Muscle of leg (tissue), 11 donors: ENCODE measurements around the gene RNH1. TPM values are rescaled to one million over a fixed set of nuclear protein-coding genes. Genes with fewer than 3 reads are reported as not detected.
"Not testable (repeated sequence)": the region's sequence is repeated elsewhere in the genome, so short reads cannot be mapped to it uniquely, and the experiment has no call there.

Experiments
- DNase-seq: peaks from one replicate; pipeline ENCODE4 v3.0.0; 2013
- H3K27ac ChIP-seq: one replicate; pipeline ENCODE4 v1.5.1; 2013; ENCODE audit warnings: mild to moderate bottlenecking, low read length, control low read depth
- H3K27me3 ChIP-seq: one replicate; pipeline ENCODE4 v1.6.1; 2013; ENCODE audit warnings: low read length; ENCODE audit not compliant: control insufficient read depth, insufficient read depth
- H3K36me3 ChIP-seq: one replicate; pipeline ENCODE4 v1.6.1; 2013; ENCODE audit warnings: low read length; ENCODE audit not compliant: control insufficient read depth, insufficient read depth
- H3K4me1 ChIP-seq: one replicate; pipeline ENCODE4 v1.6.1; 2013; ENCODE audit warnings: low read length; ENCODE audit not compliant: control insufficient read depth, insufficient read depth
- H3K4me3 ChIP-seq: one replicate; pipeline ENCODE4 v1.5.1; 2013; ENCODE audit warnings: low read length, control low read depth
- H3K9me3 ChIP-seq: replicated peaks from 2 replicates; pipeline ENCODE4 v1.6.1; 2013; ENCODE audit warnings: low read depth, low read length; ENCODE audit not compliant: control insufficient read depth
- WGBS: methylation state at CpG from one replicate; pipeline ENCODE4 v1.1.5; 2013; ENCODE audit warnings: missing lambda C conversion rate; ENCODE audit not compliant: insufficient coverage; 5-methylcytosine and 5-hydroxymethylcytosine counted together
- polyA plus RNA-seq, 8 donors: library from polyadenylated mRNA; unstranded; fragments of 120-200 nt; gene quantifications; one replicate each; pipeline versions ENCODE4 v1.2.1 to v1.2.3, GENCODE V29; 2013; ENCODE audit warnings: inconsistent platforms in 1 of 8, low replicate concordance in 1 of 8; ENCODE audit not compliant: insufficient read length in 8 of 8, insufficient read depth in 1 of 8
- total RNA-seq: library from RNA; stranded (reverse); fragments of 120-200 nt; gene quantifications from one replicate; pipeline ENCODE4 v1.2.4, GENCODE V29; 2013

The RNH1 gene
- total and polyA plus RNA-seq, 9 donors, result 89.5 to 107 (median 99.1) TPM

DNA sequence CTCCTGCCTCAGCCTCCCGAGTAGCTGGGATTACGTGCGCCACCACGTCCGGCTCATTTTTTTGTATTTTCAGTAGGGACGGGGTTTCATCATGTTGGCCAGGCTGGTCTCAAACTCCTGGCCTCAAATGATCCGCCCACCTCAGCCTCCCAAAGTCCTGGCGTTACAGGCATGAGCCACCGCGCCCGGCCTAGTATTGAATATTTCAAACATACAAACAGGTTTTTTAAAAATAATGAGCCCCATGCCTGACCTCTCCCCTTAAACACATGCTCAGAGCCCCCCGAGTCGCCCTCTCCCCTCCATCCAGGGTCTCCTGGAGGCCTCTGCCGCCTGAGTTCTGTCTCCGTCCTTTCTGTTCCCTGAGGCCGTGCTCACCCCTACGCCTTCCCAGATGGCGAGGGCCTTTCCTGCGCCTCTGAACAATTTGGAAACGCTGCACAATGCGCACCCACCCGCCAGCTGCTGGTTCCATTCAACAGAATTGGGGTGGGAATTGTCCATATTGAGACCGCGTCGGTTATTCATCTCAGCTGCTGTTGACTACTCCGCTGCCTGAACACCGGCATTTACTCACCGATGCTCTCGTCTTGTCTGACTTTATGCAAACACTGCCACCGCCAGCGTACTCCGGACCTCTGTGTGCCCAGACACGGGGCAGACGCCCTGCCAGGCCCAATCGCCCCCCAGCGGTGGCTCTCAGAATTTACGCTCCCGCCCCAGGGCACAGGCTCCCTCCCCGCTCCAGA, 13.6 kb upstream of the RNH1 start:
- 91% methylated on average over 36 of the region's 39 CpGs for WGBS
- H3K27ac ChIP-seq, result no peak overlapping the region

DNA sequence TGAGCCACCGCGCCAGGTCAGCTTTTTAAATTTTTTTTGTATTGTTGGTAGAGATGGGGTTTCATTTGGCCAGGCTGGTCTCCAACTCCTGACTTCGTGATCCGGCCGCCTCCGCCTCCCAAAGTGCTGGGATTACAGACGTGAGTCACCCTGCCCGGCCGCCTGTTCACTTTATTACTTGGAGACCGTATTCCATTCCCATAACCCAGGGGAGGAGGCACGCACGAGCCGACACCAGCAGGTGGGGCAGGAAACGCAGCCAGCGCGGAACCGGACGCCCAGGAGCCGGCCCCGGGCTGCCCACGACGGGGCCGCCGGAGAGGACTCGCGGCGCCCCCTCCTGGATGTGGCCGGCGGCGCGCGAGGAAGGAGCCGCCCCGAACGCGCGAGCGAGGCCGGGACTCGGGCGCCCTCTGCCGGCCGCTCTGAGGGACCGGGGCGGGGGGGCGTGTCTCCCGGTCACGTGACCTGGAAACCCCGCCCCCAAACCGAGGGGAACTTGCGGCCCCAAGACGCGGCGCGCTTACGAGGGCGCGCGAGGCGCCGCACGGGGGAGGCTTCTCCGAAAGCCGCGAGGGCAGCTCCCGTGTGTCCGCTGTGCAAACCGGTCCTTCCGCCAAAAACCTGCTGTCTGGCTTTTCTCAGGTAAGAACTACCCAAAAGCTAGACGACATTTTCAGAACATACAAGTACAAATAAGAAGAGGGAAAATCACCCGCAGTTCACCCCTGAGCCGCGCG, 11.6 kb upstream of the RNH1 start:
- under 1% methylated on average over 59 of the region's 74 CpGs for WGBS
- peak; percentile 89 for DNase-seq
- Histone ChIP-seq H3K27me3 (no peaks in the 10 kb centered on the region), H3K36me3 (peaks cover 8% of the 10 kb centered on the region), H3K4me3 (peak overlapping the region; percentile 32), H3K9me3 (no peaks in the 10 kb centered on the region), H3K27ac (peak overlapping the region; percentile 77), H3K4me1 (peaks cover 6% of the 10 kb centered on the region)

More for the DNA sequence above, 13.6 kb upstream of the RNH1 start:
- Histone ChIP-seq H3K4me3 (no peak overlapping the region), H3K27me3 (no peaks in the 10 kb centered on the region), H3K36me3 (no peaks in the 10 kb centered on the region), H3K9me3 (no peaks in the 10 kb centered on the region), H3K4me1 (peaks cover 6% of the 10 kb centered on the region)
- DNase-seq, result no peak

DNA sequence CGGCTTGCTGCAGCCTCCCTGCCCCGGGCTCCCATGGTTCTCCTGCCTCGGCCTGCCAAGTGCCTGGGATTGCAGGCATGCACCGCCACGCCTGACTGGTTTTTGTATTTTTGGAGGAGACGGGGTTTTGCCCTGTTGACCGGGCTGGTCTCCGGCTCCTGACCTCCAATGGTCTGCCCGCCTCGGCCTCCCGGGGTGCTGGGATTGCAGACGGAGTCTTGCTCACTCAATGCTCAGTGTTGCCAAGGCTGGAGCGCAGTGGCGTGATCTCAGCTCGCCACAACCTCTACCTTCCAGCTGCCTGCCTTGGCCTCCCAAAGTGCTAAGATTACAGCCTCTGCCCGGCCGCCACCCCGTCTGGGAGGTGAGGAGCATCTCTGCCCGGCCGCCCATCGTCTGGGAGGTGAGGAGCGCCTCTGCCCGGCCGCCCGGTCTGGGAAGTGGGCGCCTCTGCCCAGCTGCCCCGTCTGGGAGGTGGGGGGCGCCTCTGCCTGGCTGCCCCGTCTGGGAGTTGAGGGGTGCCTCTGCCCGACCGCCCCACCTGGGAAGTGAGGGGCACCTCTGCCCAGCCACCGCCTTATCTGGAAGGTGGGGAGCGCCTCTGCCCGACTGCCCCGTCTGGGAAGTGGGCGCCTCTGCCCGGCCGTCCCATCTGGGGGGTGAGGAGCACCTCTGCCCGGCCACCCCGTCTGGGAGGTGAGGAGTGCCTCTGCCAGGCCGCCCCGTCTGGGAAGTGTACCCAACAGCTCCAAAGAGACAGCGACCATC, 10.1 kb upstream of the RNH1 start:
- 98% methylated on average over 28 of the region's 43 CpGs for WGBS
- peaks cover 15% of the 10 kb centered on the region for H3K36me3 ChIP-seq
- H3K4me1 ChIP-seq, H3K27ac ChIP-seq, H3K27me3 ChIP-seq, H3K9me3 ChIP-seq, H3K4me3 ChIP-seq: not testable (repeated sequence)
- DNase-seq, result peak; percentile 2

DNA sequence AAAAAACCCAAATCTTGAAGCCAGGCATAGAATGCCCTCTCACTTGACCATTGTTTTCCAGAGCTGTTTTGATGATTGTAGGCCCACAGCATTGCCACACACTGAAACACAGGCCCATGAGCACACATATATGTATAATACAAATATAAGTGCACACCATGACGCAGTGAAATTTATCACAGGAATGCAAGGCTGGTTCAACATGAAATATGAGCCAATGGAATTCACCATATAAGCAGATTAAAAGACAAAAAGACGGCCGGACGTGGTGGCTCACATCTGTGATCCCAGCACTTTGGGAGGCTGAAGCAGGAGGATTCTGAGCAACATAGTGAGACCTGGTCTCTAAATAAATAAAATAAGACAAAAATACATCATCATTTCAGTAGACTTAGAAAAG, 9.4 kb upstream of the RNH1 start:
- Histone ChIP-seq H3K9me3 (no peaks in the 10 kb centered on the region), H3K36me3 (peaks cover 19% of the 10 kb centered on the region), H3K27me3 (no peaks in the 10 kb centered on the region), H3K27ac (no peak overlapping the region), H3K4me3 (no peak overlapping the region), H3K4me1 (peaks cover 6% of the 10 kb centered on the region)
- no peak for DNase-seq
- no CpG with 5 or more reads among the region's 4 CpGs for WGBS

DNA sequence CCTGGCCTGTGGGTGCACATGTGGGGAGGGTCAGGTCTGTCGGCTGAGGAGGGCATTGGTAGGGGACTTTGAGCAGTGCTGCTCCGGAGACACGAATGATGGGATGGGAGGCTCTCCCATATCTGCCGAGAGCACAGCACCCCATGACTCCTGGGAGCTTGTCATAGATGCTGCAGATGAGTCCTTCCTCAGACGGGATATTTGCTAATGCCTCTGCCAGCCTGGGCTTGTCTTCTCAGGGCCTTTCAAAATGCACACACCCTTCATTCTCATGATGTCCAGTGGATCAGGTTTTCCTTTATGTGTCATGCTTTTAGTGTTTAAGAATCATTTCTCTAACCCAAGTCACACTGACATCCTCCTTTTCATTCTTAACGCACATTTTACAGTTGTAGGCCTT, 8.1 kb upstream of the RNH1 start:
- H3K27me3 ChIP-seq, result no peaks in the 10 kb centered on the region
- no peak overlapping the region for H3K4me3 ChIP-seq
- WGBS, result 93% methylated on average over 3 of the region's 6 CpGs
- H3K4me1 ChIP-seq, result peaks cover 6% of the 10 kb centered on the region
- no peak overlapping the region for H3K27ac ChIP-seq
- H3K9me3 ChIP-seq, result no peaks in the 10 kb centered on the region
- DNase-seq, result no peak
- peaks cover 28% of the 10 kb centered on the region for H3K36me3 ChIP-seq

DNA sequence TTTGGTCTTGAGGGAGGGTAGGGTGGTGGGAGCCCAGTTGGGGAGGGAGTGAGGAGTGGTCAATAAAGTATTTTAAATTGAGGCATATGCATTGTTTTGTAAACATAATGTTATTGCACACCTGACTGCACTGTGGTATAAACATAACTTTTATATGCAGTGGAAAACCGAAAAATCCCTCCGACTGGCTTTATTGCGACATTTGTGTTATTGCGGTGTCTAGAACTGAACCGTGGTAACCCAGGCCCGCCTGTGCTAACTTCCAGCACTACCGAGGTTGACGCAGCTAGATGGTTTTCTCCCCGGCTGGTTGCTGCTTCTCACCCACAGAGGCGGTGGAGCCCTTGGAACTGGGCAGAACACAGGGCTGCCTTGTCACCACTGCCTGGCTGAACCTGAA, 7.6 kb upstream of the RNH1 start:
- Histone ChIP-seq H3K36me3 (peaks cover 32% of the 10 kb centered on the region), H3K4me1 (peaks cover 6% of the 10 kb centered on the region), H3K4me3 (no peak overlapping the region), H3K27me3 (no peaks in the 10 kb centered on the region), H3K9me3 (no peaks in the 10 kb centered on the region), H3K27ac (no peak overlapping the region)
- DNase-seq, result no peak
- 93% methylated on average over 9 of the region's 10 CpGs for WGBS

DNA sequence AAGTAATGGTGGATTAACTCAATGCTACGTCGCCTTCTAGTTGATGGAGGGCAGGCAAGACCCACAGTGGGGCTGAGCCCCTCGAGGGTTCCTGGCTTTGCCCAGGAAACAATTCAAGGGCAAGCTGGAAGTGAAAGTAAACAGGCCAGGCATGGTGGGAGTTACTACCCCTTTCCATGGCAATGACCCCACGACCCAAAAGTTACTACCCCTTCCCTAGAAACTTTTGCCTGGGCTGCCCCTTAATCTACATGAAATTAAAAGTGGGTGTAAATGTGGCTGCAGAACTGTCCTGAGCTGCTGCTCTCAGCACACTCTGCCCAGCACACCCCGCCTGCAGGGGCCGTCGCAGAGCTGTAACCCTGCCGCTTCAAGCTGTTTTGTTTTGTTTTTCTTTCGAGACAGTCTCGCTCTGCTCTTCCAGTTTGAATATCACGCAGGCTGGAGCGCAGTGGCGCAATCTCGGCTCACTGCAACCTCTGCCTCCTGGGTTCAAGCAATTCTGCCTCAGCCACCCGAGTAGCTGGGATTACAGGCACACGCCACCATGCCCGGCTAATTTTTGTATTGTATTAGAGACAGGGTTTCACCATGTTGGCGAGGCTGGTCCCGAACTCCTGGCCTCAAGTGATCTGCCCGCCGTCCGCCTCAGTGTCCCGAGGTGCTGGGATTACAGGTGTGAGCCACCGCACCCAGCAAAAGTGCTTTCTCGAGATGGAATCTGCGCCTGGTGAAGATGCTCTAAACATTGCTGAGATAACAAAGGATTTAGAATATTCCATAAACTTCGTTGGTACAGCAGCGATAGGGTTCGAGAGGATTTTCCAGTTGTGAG, 5.9 kb upstream of the RNH1 start:
- peak; percentile 3 for DNase-seq
- H3K27me3 ChIP-seq, result no peaks in the 10 kb centered on the region
- no peaks in the 10 kb centered on the region for H3K9me3 ChIP-seq
- 92% methylated on average over 25 of the region's 29 CpGs for WGBS
- peaks cover 42% of the 10 kb centered on the region for H3K36me3 ChIP-seq
- H3K27ac ChIP-seq, result no peak overlapping the region
- no peak overlapping the region for H3K4me3 ChIP-seq
- H3K4me1 ChIP-seq, result peaks cover 3% of the 10 kb centered on the region

DNA sequence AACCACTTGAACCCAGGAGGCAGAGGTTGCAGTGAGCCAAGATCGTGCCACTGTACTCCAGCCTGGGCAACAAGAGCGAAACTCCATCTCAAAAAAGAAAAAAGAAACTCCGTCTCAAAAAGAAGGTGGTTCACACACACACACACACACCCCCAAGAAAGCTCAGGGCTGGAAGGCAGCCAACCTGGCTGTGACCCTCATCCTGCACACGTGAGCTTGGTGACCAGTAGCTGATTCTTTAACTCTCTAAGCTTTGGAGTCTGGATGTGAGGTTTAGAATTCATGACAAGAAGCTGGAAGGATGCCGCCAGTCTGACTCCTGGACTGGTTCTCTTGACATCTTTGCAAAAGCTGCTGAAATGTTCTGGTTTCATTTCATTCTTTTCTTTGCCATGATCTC, 1.9 kb upstream of the RNH1 start:
- no peak for DNase-seq

DNA sequence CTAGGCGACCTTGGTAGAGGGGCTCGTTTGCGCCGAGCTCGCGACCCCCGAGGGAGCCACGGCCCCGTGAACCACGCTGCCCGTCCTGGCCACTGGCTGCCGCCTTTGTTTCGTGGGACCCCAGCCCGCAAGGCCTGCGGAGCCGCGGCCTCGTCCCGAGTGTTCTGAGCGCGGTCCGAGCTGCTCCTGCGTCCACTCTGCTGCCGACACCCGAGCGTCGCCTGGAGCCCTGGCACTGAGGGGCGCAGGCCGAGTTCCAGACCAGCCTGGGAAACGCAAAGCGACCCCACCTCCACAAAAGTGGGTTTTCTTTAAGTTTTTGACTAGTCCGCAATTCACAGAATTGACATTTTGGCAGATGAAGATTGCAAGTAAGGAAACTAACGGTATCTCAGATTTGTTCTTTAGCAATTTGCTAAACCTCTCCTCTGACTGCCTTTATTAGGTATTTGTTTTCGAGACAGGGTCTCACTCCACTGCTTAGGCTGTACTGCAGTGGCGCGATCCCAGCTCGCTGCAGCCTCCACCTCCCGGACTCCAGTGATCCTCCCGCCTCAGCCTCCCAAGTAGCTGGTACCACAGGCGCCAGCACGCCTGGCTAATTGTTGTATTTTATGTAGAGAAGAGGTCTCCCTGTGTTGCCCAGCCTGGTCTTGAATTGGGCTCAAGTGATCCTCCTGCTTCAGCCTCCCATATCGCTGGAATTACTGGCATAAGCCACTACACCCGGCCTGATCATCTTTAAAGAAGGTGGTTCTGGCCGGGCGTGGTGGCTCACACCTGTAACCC, 879 bp upstream of the RNH1 start:
- H3K9me3 ChIP-seq, result no peaks in the 10 kb centered on the region
- H3K36me3 ChIP-seq, result peaks cover 33% of the 10 kb centered on the region
- peak overlapping the region; percentile 59 for H3K4me3 ChIP-seq
- 22% methylated on average over 25 of the region's 45 CpGs for WGBS
- H3K27me3 ChIP-seq, result no peaks in the 10 kb centered on the region
- peaks cover 34% of the 10 kb centered on the region for H3K4me1 ChIP-seq
- DNase-seq, result no peak
- H3K27ac ChIP-seq, result peak overlapping the region; percentile 71

More for the DNA sequence above, 1.9 kb upstream of the RNH1 start:
- no peaks in the 10 kb centered on the region for H3K9me3 ChIP-seq
- no peak overlapping the region for H3K27ac ChIP-seq
- 100% methylated on average over 1 of the region's 5 CpGs for WGBS
- H3K27me3 ChIP-seq, result no peaks in the 10 kb centered on the region
- peaks cover 28% of the 10 kb centered on the region for H3K4me1 ChIP-seq
- peaks cover 34% of the 10 kb centered on the region for H3K36me3 ChIP-seq
- no peak overlapping the region for H3K4me3 ChIP-seq
